ENCODE results near the gene AFG3L2. TPM values are rescaled to one million over a fixed set of nuclear protein-coding genes. Genes with fewer than 3 reads are reported as not detected.

Gene AFG3L2
- total RNA-seq, 1 donor from 2014 or later, result 51.7 TPM

GRCh38 chr18:12335503-12335902 lies 41.5 kb downstream of the AFG3L2 start:
- H3K4me1 ChIP-seq, result peaks cover 37% of the 10 kb centered on the region
- H3K79me2 ChIP-seq (ENCODE audit: low read depth), result no peaks in the 10 kb centered on the region
- H3K27me3 Mint-ChIP-seq (ENCODE audit: insufficient read depth, low read depth), result peaks cover 9% of the 10 kb centered on the region
- H3K27ac Mint-ChIP-seq, result peak overlapping the region; percentile 36
- no peak for DNase-seq (ENCODE audit: low spot score)
- H3K9me3 ChIP-seq (ENCODE audit: low read depth), result no peaks in the 10 kb centered on the region
- peak overlapping the region; percentile 67 for H3K4me2 ChIP-seq
- no peak overlapping the region for H3K4me3 Mint-ChIP-seq
- no peak overlapping the region for H3K9ac ChIP-seq
- H3K27me3 ChIP-seq, result no peaks in the 10 kb centered on the region
- peaks cover 41% of the 10 kb centered on the region for H3K36me3 Mint-ChIP-seq
- H3K9me3 Mint-ChIP-seq, result peaks cover 5% of the 10 kb centered on the region
- H3F3A ChIP-seq (ENCODE audit: low read depth), result peaks cover 61% of the 10 kb centered on the region
- peaks cover 14% of the 10 kb centered on the region for H3K36me3 ChIP-seq
- H2AFZ ChIP-seq (replicated peaks), result no peak overlapping the region
- no peak overlapping the region for H3K4me3 ChIP-seq
- H4K20me1 ChIP-seq (ENCODE audit: low read depth), result no peaks in the 10 kb centered on the region
- H3K4me1 Mint-ChIP-seq, result peaks cover 33% of the 10 kb centered on the region
- peak overlapping the region; percentile 73 for H3K27ac ChIP-seq
- TF ChIP-seq EZH2 (IDR thresholded peaks at IDR 0.05) (no peak), CTCF (IDR thresholded peaks at IDR 0.05) (no peak), EZH2phosphoT487 (IDR thresholded peaks at IDR 0.05) (no peak)

GRCh38 chr18:12334863-12335262 lies 42.2 kb downstream of the AFG3L2 start:
- Mint-ChIP-seq H3K36me3 (peaks cover 41% of the 10 kb centered on the region), H3K27ac (peak overlapping the region; percentile 36), H3K9me3 (peaks cover 5% of the 10 kb centered on the region), H3K27me3 (ENCODE audit: insufficient read depth, low read depth) (peaks cover 9% of the 10 kb centered on the region), H3K4me3 (no peak overlapping the region), H3K4me1 (peaks cover 33% of the 10 kb centered on the region)
- Histone ChIP-seq H3K79me2 (ENCODE audit: low read depth) (no peaks in the 10 kb centered on the region), H3K27me3 (no peaks in the 10 kb centered on the region), H3K4me3 (peak overlapping the region; percentile 12), H3K4me1 (peaks cover 37% of the 10 kb centered on the region), H3K36me3 (peaks cover 14% of the 10 kb centered on the region), H3F3A (ENCODE audit: low read depth) (peaks cover 61% of the 10 kb centered on the region), H3K9ac (no peak overlapping the region), H3K27ac (peak overlapping the region; percentile 73), H4K20me1 (ENCODE audit: low read depth) (no peaks in the 10 kb centered on the region), H3K4me2 (peak overlapping the region; percentile 67), H2AFZ (replicated peaks) (no peak overlapping the region), H3K9me3 (ENCODE audit: low read depth) (no peaks in the 10 kb centered on the region)
- peak; percentile 70 for DNase-seq (ENCODE audit: low spot score)
- no peak for TF ChIP-seq EZH2phosphoT487 (IDR thresholded peaks at IDR 0.05)
- no peak for TF ChIP-seq CTCF (IDR thresholded peaks at IDR 0.05)
- no peak for TF ChIP-seq EZH2 (IDR thresholded peaks at IDR 0.05)

GRCh38 chr18:12334366-12334808 lies 42.6 kb downstream of the AFG3L2 start:
- Histone ChIP-seq H2AFZ (replicated peaks) (no peak overlapping the region), H3K4me1 (peaks cover 37% of the 10 kb centered on the region), H3K4me2 (peak overlapping the region; percentile 67), H4K20me1 (ENCODE audit: low read depth) (no peaks in the 10 kb centered on the region), H3K4me3 (peak overlapping the region; percentile 12), H3K36me3 (peaks cover 14% of the 10 kb centered on the region), H3K27ac (peak overlapping the region; percentile 73), H3K79me2 (ENCODE audit: low read depth) (no peaks in the 10 kb centered on the region), H3K9ac (no peak overlapping the region), H3K9me3 (ENCODE audit: low read depth) (no peaks in the 10 kb centered on the region), H3K27me3 (no peaks in the 10 kb centered on the region), H3F3A (ENCODE audit: low read depth) (peaks cover 61% of the 10 kb centered on the region)
- peaks cover 33% of the 10 kb centered on the region for H3K4me1 Mint-ChIP-seq
- H3K4me3 Mint-ChIP-seq, result no peak overlapping the region
- DNase-seq (ENCODE audit: low spot score), result no peak
- TF ChIP-seq EZH2 (IDR thresholded peaks at IDR 0.05) (no peak), EZH2phosphoT487 (IDR thresholded peaks at IDR 0.05) (no peak), CTCF (IDR thresholded peaks at IDR 0.05) (no peak)
- peaks cover 45% of the 10 kb centered on the region for H3K36me3 Mint-ChIP-seq
- peak overlapping the region; percentile 34 for H3K27ac Mint-ChIP-seq
- H3K27me3 Mint-ChIP-seq (ENCODE audit: insufficient read depth, low read depth), result peaks cover 9% of the 10 kb centered on the region
- H3K9me3 Mint-ChIP-seq, result peaks cover 5% of the 10 kb centered on the region

All from neural progenitor cell (in vitro differentiated cells).